Measurements from ENCODE around the gene FASTK.
A peak's percentile ranks its signal among the peaks of the same experiment; 100 is the strongest.
"Not testable (repeated sequence)": the region's sequence is repeated elsewhere in the genome, so short reads cannot be mapped to it uniquely, and the experiment has no call there.

FASTK gene

DNA sequence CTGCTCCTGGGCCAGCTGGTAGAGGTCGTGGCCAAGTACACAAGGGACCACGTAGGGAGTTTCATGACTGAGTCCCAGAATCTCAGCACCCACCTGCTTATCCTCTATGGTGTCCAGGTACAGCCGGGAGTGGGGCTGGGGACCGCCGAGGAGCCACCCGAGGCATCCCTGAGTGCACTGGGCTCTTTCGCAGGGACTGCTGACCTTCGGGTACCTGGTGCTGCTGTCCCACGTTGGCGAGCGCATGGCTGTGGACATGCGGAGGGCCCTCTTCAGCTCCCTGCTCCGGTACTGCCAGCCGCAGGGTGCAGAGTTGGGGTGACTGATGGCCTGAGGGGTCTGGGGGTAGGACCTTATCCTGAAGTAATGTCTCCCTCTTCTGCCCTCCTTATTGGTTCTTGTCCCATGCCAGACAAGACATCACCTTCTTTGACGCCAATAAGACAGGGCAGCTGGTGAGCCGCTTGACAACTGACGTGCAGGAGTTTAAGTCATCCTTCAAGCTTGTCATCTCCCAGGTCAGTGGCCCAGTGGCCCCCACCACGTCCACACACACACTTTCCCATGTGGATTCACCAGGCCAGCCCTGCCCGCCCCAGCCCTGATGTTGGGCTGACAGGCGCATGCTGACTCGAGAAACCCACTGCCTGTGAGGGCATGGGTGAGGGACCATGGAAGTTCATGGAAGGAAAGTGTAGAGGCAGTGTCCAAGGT, 46.1 kb downstream of the FASTK start:
- no peak for DNase-seq (ENCODE audit: low read depth)

DNA sequence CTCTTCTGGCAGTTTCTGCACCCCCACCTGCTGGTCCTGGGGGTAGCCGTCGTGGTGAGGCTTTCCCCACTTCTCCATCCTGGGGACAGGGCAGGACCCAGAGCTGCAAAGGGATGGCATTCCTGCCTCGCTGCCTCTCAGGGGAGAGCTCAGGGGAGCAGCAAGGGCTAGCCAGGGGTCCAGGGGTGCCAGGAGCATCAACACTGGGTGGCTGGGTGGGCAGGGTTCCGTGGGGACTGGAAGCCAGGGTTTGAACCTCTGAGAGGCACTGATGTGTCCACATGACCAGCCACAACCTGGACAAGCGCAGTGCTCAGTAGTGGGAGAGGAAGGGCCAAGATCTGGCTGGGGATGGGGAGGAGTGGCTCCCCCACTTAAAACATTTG, 46.8 kb downstream of the FASTK start:
- no peak for DNase-seq (ENCODE audit: low read depth)
- H3K4me3 ChIP-seq (ENCODE audit: control insufficient read depth, low read depth, low read length): no peak overlapping the region
- TF ChIP-seq, protein P1, sequence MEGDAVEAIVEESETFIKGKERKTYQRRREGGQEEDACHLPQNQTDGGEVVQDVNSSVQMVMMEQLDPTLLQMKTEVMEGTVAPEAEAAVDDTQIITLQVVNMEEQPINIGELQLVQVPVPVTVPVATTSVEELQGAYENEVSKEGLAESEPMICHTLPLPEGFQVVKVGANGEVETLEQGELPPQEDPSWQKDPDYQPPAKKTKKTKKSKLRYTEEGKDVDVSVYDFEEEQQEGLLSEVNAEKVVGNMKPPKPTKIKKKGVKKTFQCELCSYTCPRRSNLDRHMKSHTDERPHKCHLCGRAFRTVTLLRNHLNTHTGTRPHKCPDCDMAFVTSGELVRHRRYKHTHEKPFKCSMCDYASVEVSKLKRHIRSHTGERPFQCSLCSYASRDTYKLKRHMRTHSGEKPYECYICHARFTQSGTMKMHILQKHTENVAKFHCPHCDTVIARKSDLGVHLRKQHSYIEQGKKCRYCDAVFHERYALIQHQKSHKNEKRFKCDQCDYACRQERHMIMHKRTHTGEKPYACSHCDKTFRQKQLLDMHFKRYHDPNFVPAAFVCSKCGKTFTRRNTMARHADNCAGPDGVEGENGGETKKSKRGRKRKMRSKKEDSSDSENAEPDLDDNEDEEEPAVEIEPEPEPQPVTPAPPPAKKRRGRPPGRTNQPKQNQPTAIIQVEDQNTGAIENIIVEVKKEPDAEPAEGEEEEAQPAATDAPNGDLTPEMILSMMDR (IDR thresholded peaks at IDR 0.05; ENCODE audit: control insufficient read depth, insufficient read depth, low read depth, low read length, missing control alignments): no peak

More for the DNA sequence above, 46.1 kb downstream of the FASTK start:
- no peak overlapping the region for H3K4me3 ChIP-seq (ENCODE audit: control insufficient read depth, low read depth, low read length)
- TF ChIP-seq, protein P1 (IDR thresholded peaks at IDR 0.05; ENCODE audit: control insufficient read depth, insufficient read depth, low read depth, low read length, missing control alignments): no peak

DNA sequence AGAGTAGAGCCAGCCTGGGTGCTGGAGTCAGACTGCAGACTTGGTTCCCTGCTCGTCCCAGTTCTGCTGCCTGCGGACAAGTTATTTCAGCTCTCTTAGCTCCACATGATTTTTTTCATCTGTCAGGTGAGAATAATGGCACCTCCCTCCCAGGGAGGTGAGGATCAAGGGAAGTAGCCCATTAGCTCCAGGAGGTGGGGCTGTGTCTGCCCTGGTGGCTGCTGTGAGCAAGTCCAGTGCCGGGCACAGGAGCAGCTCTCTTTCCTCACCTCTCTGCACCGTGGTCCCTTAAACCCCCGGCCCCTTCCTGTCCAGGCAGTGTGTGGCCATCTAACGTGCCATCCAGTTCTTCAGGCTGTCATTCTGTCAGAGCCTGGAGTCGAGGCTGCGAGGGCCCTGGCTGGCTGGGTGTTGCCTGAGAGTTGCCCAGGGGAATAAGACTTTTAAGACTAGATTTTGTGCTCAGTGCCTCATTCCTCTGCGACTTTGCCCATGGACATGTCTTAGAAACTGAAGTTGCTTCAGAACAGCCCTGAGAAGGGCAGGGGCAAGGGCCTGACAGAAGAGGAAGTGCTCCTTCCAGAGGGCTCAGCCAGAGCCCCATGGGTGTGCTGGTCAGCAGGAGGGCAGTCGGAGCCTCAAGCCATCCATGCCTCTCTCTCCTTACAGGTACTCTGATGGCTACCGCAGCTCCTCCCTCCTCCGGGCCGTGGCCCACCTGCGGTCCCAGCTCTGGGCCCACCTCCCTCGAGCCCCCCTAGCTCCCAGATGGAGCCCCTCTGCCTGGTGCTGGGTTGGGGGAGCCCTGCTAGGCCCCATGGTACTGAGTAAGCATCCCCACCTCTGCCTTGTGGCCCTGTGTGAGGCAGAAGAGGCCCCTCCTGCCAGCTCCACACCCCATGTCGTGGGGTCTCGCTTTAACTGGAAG, 47.4 kb downstream of the FASTK start:
- H3K4me3 ChIP-seq (ENCODE audit: control insufficient read depth, low read depth, low read length): no peak overlapping the region
- TF ChIP-seq, protein P1 (IDR thresholded peaks at IDR 0.05; ENCODE audit: control insufficient read depth, insufficient read depth, low read depth, low read length, missing control alignments): no peak
- DNase-seq (ENCODE audit: low read depth): no peak

DNA sequence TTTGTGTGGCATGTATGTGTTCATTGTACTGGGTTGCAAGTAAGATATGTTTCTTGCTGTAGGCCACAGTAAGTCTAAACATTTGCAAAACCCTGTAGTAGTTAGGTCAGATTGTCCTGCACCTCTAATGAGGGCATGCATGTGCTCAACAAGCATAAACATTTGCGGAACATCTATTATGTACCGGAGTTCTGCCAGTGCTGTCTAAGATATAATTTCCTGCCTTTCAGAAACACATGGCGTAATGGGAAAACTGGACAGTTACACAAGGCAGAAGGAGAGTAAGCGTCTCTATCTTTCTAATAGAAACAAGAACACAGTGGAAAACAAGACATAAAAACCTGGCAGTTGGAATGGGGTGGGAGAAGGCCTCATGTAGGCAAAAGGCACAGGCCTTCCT, 49.6 kb downstream of the FASTK start:
- TF ChIP-seq, protein P1 (IDR thresholded peaks at IDR 0.05; ENCODE audit: control insufficient read depth, insufficient read depth, low read depth, low read length, missing control alignments): no peak
- H3K4me3 ChIP-seq (ENCODE audit: control insufficient read depth, low read depth, low read length): no peak overlapping the region
- no peak for DNase-seq (ENCODE audit: low read depth)

DNA sequence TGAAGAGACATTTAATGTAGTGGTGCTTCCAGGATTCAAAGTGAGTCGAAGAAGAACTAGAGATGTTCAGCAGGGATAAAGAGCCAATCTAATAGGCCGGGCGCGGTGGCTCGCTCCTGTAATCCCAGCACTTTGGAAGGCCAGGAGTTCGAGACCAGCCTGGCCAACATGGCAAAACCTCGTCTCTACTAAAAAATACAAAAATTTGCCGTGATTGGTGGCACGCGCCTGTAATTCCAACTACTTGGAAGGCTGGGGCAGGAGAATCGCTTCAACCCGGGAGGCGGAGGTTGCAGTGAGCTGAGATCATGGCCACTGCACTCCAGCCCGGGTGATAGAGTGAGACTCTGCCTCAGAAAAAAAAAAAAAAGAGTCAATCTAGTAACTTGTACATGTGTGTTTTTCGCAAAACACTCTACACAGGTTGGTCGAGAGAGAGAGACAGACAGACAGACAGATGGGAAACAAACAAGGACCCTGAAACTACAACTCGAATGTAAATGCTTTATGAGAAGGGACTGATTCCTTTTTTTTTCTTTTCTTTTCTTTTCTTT, 51.6 kb downstream of the FASTK start:
- TF ChIP-seq, protein P1 (IDR thresholded peaks at IDR 0.05; ENCODE audit: control insufficient read depth, insufficient read depth, low read depth, low read length, missing control alignments): no peak
- peak overlapping the region; percentile 79 for H3K4me3 ChIP-seq (ENCODE audit: control insufficient read depth, low read depth, low read length)
- no peak for DNase-seq (ENCODE audit: low read depth)

DNA sequence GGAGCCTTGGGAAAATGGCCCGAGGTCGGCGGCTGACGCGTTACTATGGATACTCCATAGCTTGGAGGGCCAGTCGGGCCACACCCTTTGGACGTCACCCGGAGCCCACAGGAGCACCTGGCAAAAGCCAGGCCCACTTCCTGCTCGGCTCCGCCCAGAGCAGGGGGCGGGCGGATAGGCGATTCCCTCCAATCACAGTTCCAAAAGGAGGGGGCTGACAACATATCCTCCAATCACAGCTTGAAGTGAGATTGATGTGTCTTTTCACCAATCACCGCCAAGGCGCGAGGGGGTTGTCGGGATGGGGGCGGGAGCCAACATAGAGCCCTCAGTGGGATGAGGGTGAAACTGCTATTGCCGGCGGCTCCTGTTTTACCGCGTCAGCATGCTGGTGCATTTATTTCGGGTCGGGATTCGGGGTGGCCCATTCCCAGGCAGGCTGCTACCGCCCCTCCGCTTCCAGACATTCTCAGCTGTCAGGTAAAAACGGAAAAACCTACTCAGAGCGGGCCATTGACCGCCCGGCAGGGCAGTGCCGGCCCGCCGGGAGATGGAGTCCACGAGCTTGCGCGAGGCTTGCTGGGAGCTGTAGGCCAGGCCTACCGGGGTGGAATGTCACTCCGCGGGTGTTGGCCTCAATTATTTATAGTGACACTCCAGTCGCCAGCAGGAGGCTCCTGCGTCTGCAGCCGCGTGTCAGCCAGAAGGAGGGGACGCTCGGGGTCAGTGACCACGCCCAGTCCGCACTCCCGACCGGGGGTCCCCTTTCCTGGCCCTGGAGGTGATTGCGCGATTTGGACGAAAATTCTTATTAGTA, 52.3 kb downstream of the FASTK start, which contains the start of gene ABCB8:
TSS of gene ABCB8 (plus strand) at position 320 of the 817 bp plus-strand sequence. CDS start at position 386, 66 bp downstream.
- H3K4me3 ChIP-seq (ENCODE audit: control insufficient read depth, low read depth, low read length): peak within 1 kb of the TSS; percentile 79
- TF ChIP-seq, protein P1 (IDR thresholded peaks at IDR 0.05; ENCODE audit: control insufficient read depth, insufficient read depth, low read depth, low read length, missing control alignments): peak; percentile 53
- DNase-seq (ENCODE audit: low read depth): peak; percentile 95

DNA sequence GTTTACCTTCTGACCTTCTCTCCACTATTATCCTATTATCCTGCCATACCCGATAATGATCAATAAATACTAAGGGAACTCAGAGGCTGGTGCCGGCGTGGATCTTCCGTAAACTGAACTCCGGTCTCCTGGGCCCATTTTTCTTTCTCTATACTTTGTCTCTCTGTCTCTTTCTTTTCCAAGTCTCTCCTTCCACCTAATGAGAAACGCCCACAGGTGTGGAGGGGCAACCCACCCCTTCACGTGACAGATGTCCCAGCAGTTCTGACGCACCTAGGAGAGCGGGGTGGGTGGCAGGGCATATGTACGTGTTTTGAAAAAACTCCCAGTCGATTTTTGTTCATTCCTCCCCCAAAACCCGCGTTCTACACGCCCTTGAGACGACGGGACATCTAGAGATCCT, 52.9 kb downstream of the FASTK start:
- peak overlapping the region; percentile 79 for H3K4me3 ChIP-seq (ENCODE audit: control insufficient read depth, low read depth, low read length)
- not testable (repeated sequence) for DNase-seq (ENCODE audit: low read depth)

DNA sequence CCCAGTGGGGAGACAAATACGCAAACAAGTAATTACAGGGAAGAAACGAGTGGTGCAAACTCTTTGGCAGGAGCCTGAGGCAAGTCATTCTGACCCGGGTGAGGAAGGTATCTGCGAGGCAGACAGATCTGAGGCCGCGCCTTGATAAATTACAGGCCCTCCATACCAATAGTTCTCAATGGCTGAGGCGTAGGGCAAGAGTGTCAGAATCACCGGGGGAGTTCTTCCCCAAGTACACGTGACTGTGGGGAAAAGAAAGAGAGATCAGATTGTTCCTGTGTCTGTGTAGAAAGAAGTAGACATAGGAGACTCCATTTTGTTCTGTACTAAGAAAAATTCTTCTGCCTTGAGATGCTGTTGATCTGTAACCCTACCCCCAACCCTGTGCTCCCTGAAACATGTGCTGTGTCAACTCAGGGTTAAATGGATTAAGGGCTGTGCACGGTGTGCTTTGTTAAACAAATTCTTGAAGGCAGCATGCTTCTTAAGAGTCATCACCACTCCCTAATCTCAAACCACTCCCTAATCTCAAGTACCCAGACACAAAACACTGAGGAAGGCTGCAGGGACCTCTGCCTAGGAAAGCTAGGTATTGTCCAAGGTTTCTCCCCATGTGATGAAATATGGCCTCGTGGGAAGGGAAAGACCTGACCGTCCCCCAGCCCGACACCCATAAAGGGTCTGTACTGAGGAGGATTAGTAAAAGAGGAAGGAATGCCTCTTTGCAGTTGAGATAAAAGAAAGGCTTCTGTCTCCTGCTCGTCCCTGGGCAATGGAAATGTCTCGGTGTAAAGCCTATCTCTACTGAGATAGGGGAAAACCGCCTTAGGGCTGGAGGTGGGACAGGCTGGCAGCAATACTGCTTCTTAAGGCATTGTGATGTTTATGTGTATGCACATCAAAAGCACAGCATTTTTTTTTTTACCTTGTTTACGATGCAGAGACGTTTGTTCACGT, 53.6 kb downstream of the FASTK start:
- H3K4me3 ChIP-seq (ENCODE audit: control insufficient read depth, low read depth, low read length); DNase-seq (ENCODE audit: low read depth): not testable (repeated sequence)
